ACC112 (cell line): ENCODE results near the gene GABBR2.
A peak's percentile ranks its signal among the peaks of the same experiment; 100 is the strongest.

Experiments used
- H2AFZ ChIP-seq: fragments of 200-600 bp; sonication (generic); one replicate; pipeline ENCODE4 v1.6.0; 2017; ENCODE audit warnings: antibody characterized with exemption, low read length; ENCODE audit not compliant: unreplicated experiment
- H3K27ac ChIP-seq: fragments of 200-600 bp; sonication (generic); 2 replicates; pipeline ENCODE4 v1.5.1; 2014; ENCODE audit warnings: low read depth, mild to moderate bottlenecking, antibody characterized with exemption, low read length, moderate library complexity
- H3K27me3 ChIP-seq: fragments of 200-600 bp; sonication (generic); 2 replicates; pipeline ENCODE4 v1.6.1; 2014; ENCODE audit warnings: mild to moderate bottlenecking, antibody characterized with exemption, low read length, moderate library complexity, mixed read lengths; ENCODE audit not compliant: insufficient read depth
- H3K36me3 ChIP-seq: fragments of 200-600 bp; sonication (generic); 2 replicates; pipeline ENCODE4 v1.6.1; 2016; ENCODE audit warnings: mild to moderate bottlenecking, antibody characterized with exemption, low read length, moderate library complexity, mixed read lengths; ENCODE audit not compliant: insufficient read depth
- H3K4me1 ChIP-seq: fragments of 200-600 bp; sonication (generic); one replicate; pipeline ENCODE4 v1.6.1; 2016; ENCODE audit warnings: low read length, mixed read lengths; ENCODE audit not compliant: insufficient read depth, unreplicated experiment, control insufficient read depth
- H3K4me3 ChIP-seq: fragments of 200-600 bp; sonication (generic); 2 replicates; pipeline ENCODE4 v1.5.1; 2014; ENCODE audit warnings: mild to moderate bottlenecking, low read depth, low read length
- H3K79me2 ChIP-seq: fragments of 200-600 bp; sonication (generic); one replicate; pipeline ENCODE4 v1.6.0; 2016; ENCODE audit warnings: low read length; ENCODE audit not compliant: control insufficient read depth, unreplicated experiment, insufficient read depth

The GABBR2 gene

GRCh38 chr9:98263080-98263479, 445.7 kb downstream of the GABBR2 start:
- H3K36me3 ChIP-seq: no peaks in the 10 kb centered on the region
- no peaks in the 10 kb centered on the region for H3K27me3 ChIP-seq
- no peak overlapping the region for H3K4me3 ChIP-seq
- peak overlapping the region; percentile 17 for H2AFZ ChIP-seq
- H3K79me2 ChIP-seq: no peaks in the 10 kb centered on the region
- H3K4me1 ChIP-seq: no peaks in the 10 kb centered on the region
- H3K27ac ChIP-seq: no peak overlapping the region

- H2AFZ ChIP-seq: no peak overlapping the region
- no peak overlapping the region for H3K4me3 ChIP-seq
Observed at GRCh38 chr9:98262056-98262455, 446.7 kb downstream of the GABBR2 start.

GRCh38 chr9:98260635-98261034, 448.1 kb downstream of the GABBR2 start:
- no peaks in the 10 kb centered on the region for H3K4me1 ChIP-seq
- no peaks in the 10 kb centered on the region for H3K27me3 ChIP-seq
- no peak overlapping the region for H3K4me3 ChIP-seq
- H3K36me3 ChIP-seq: no peaks in the 10 kb centered on the region
- no peaks in the 10 kb centered on the region for H3K79me2 ChIP-seq
- H2AFZ ChIP-seq: no peak overlapping the region
- H3K27ac ChIP-seq: no peak overlapping the region

More at GRCh38 chr9:98262056-98262455, 446.7 kb downstream of the GABBR2 start:
- Histone ChIP-seq H3K36me3 (no peaks in the 10 kb centered on the region), H3K27me3 (no peaks in the 10 kb centered on the region), H3K79me2 (no peaks in the 10 kb centered on the region), H3K27ac (no peak overlapping the region), H3K4me1 (no peaks in the 10 kb centered on the region)

GRCh38 chr9:98259791-98260190, 448.9 kb downstream of the GABBR2 start:
- H3K4me1 ChIP-seq: no peaks in the 10 kb centered on the region
- H3K4me3 ChIP-seq: no peak overlapping the region
- no peaks in the 10 kb centered on the region for H3K36me3 ChIP-seq
- H3K79me2 ChIP-seq: peaks cover 6% of the 10 kb centered on the region
- H3K27me3 ChIP-seq: no peaks in the 10 kb centered on the region
- H3K27ac ChIP-seq: no peak overlapping the region
- no peak overlapping the region for H2AFZ ChIP-seq

GRCh38 chr9:98256756-98257155, 452.0 kb downstream of the GABBR2 start:
- Histone ChIP-seq H3K79me2 (peaks cover 36% of the 10 kb centered on the region), H3K27ac (peak overlapping the region; percentile 90), H3K4me1 (peaks cover 23% of the 10 kb centered on the region), H3K4me3 (peak overlapping the region; percentile 93), H3K27me3 (no peaks in the 10 kb centered on the region), H3K36me3 (no peaks in the 10 kb centered on the region), H2AFZ (peak overlapping the region; percentile 90)

- Histone ChIP-seq H3K27me3 (no peaks in the 10 kb centered on the region), H3K4me1 (peaks cover 33% of the 10 kb centered on the region), H3K27ac (peak within 1 kb of the TSS; percentile 90), H3K79me2 (peaks cover 38% of the 10 kb centered on the region), H3K4me3 (peak within 1 kb of the TSS; percentile 93), H2AFZ (peak within 1 kb of the TSS; percentile 90), H3K36me3 (peaks cover under 1% of the 10 kb centered on the region; the same call in 1 of the 2 replicates)
Observed at GRCh38 chr9:98255578-98256296, 453.0 kb downstream of the GABBR2 start, which contains the start of gene TBC1D2. Gene TBC1D2 (minus strand): TSS chr9:98255649. CDS start chr9:98255541, 108 bp downstream.

- H3K4me3 ChIP-seq: peak overlapping the region; percentile 93
- H3K27ac ChIP-seq: peak overlapping the region; percentile 25
- no peak overlapping the region for H2AFZ ChIP-seq
Observed at GRCh38 chr9:98255061-98255577, 453.6 kb downstream of the GABBR2 start.

GRCh38 chr9:98254228-98255060, 454.3 kb downstream of the GABBR2 start:
- Histone ChIP-seq H2AFZ (no peak overlapping the region), H3K27me3 (no peaks in the 10 kb centered on the region), H3K79me2 (peaks cover 45% of the 10 kb centered on the region), H3K27ac (peak overlapping the region; percentile 25), H3K4me1 (peaks cover 46% of the 10 kb centered on the region), H3K4me3 (peak overlapping the region; percentile 93), H3K36me3 (peaks cover 4% of the 10 kb centered on the region; the same call in 1 of the 2 replicates)

More at GRCh38 chr9:98255061-98255577, 453.6 kb downstream of the GABBR2 start:
- Histone ChIP-seq H3K27me3 (no peaks in the 10 kb centered on the region), H3K36me3 (peaks cover 4% of the 10 kb centered on the region; the same call in 1 of the 2 replicates), H3K79me2 (peaks cover 44% of the 10 kb centered on the region), H3K4me1 (peaks cover 39% of the 10 kb centered on the region)

- peaks cover 4% of the 10 kb centered on the region; the same call in 1 of the 2 replicates for H3K36me3 ChIP-seq
Observed at GRCh38 chr9:98253565-98253964, 455.2 kb downstream of the GABBR2 start.

GRCh38 chr9:98251551-98251950, 457.2 kb downstream of the GABBR2 start:
- peaks cover 64% of the 10 kb centered on the region for H3K4me1 ChIP-seq
- peaks cover 4% of the 10 kb centered on the region; the same call in 1 of the 2 replicates for H3K36me3 ChIP-seq
- no peak overlapping the region for H2AFZ ChIP-seq
- H3K4me3 ChIP-seq: peak overlapping the region; percentile 29
- H3K27ac ChIP-seq: peak overlapping the region; percentile 98
- no peaks in the 10 kb centered on the region for H3K27me3 ChIP-seq
- H3K79me2 ChIP-seq: peaks cover 58% of the 10 kb centered on the region

More at GRCh38 chr9:98253565-98253964, 455.2 kb downstream of the GABBR2 start:
- Histone ChIP-seq H2AFZ (no peak overlapping the region), H3K27me3 (no peaks in the 10 kb centered on the region), H3K79me2 (peaks cover 45% of the 10 kb centered on the region), H3K27ac (peak overlapping the region; percentile 14), H3K4me1 (peaks cover 55% of the 10 kb centered on the region), H3K4me3 (peak overlapping the region; percentile 93)
